Left lung (tissue), 14 donors: ENCODE data around the gene EI24. TPM values are rescaled to one million over a fixed set of nuclear protein-coding genes. Genes with fewer than 3 reads are reported as not detected.

Experiments
- ATAC-seq: fragments of 200-7000 bp; cut with Tn5 transposase; one replicate; pipeline ENCODE4 v1.9.1; 2020; ENCODE audit warnings: moderate library complexity
- DNase-seq, 4 donors: peaks; one replicate each; pipeline ENCODE4 v3.0.0-alpha.2; 2013 to 2020
- H3K27ac ChIP-seq, 2 donors: fragments of 200-600 bp; sonication (generic) in 1 of 2; one replicate each; pipeline versions ENCODE4 v1.5.0 to v1.8.0; 2020 to 2021
- H3K27me3 ChIP-seq, 2 donors: fragments of 200-600 bp; sonication (generic) in 1 of 2; one replicate each; pipeline versions ENCODE4 v1.5.0 to v1.8.0; 2020 to 2021
- H3K36me3 ChIP-seq, 2 donors: fragments of 200-600 bp; sonication (generic) in 1 of 2; one replicate each; pipeline versions ENCODE4 v1.5.0 to v1.8.0; 2020 to 2021
- H3K4me1 ChIP-seq, 2 donors: fragments of 200-600 bp; one replicate each; pipeline ENCODE4 v1.8.0; 2021
- H3K4me3 ChIP-seq, 2 donors: fragments of 200-600 bp; sonication (generic) in 1 of 2; one replicate each; pipeline versions ENCODE4 v1.5.0 to v1.8.0; 2020 to 2021; ENCODE audit warnings: mild to moderate bottlenecking in 1 of 2
- H3K9me3 ChIP-seq, 2 donors: fragments of 200-600 bp; sonication (generic) in 1 of 2; one replicate each; pipeline versions ENCODE4 v1.5.0 to v1.8.0; 2020 to 2021
- intact Hi-C, 2 donors: fragments of 100-400 bp; cut with DNase I; formaldehyde crosslinking; loops; one replicate each; pipeline versions ENCODE4 v1.11.2 to v1.14.2; 2022
- long read RNA-seq, 12 donors: library from polyadenylated mRNA in 2 of 12; unstranded in 2 of 12; transcript quantifications; one replicate each; pipeline ENCODE4 v2.0.0 and lab custom pipeline, GENCODE V29; 2019 to 2026
- polyA plus RNA-seq, 6 donors: library from polyadenylated mRNA; unstranded; fragments of 120-200 nt; gene quantifications; one replicate each; pipeline ENCODE4 v1.2.1, GENCODE V29; 2013; ENCODE audit not compliant: insufficient read length in 6 of 6
- total RNA-seq, 2 donors: library from RNA; stranded (reverse); fragmentation: NEBNext Ultra II Directional; extraction: Animal tissue kit (Norgen Biotek cat#: 25700); gene quantifications; one replicate each; pipeline ENCODE4 v1.2.1, GENCODE V29; 2021
- TF ChIP-seq, protein P1 (sequence below), 2 donors: fragments of 200-600 bp; sonication (generic) in 1 of 2; IDR thresholded peaks; one replicate each; pipeline versions ENCODE4 v1.5.0 to v1.8.0; 2021; ENCODE audit warnings: antibody characterized with exemption in 2 of 2
- donor health status: DM: no; HTN: yes; CAD: no.
- donor health status: DM: no; HTN: no; CAD: no.

Gene EI24
- total RNA-seq: 10 to 100 TPM; 89.0 to 92.9 TPM
- 100 to 1,000 TPM in 5 of 6 donors, 10 to 100 TPM in 1; 99.9 to 119 (median 111) TPM for polyA plus RNA-seq
- long read RNA-seq, donor 1, transcript EI24-201 (11 exons, 2,455 nt): major isoform, 33 of 97 reads
- long read RNA-seq, donor 1, partial matches to known transcripts: 59 of 97 reads
- long read RNA-seq, donor 1, other reads (novel, unspliced or antisense): 0 of 97 reads
- long read RNA-seq, donor 2, transcript EI24-201 (11 exons, 2,455 nt): major isoform, 18 of 37 reads
- long read RNA-seq, donor 2, partial matches to known transcripts: 17 of 37 reads
- long read RNA-seq, donor 2, other reads (novel, unspliced or antisense): 0 of 37 reads
- long read RNA-seq, donor 3, transcript EI24-201 (11 exons, 2,455 nt): major isoform, 36 of 37 reads
- long read RNA-seq, donor 3, partial matches to known transcripts: 0 of 37 reads
- long read RNA-seq, donor 3, other reads (novel, unspliced or antisense): 0 of 37 reads
- long read RNA-seq, donor 4, transcript EI24-201 (11 exons, 2,455 nt): major isoform, 46 of 65 reads
- long read RNA-seq, donor 4, partial matches to known transcripts: 9 of 65 reads
- long read RNA-seq, donor 4, other reads (novel, unspliced or antisense): 10 of 65 reads
- long read RNA-seq, donor 5, transcript EI24-201 (11 exons, 2,455 nt): major isoform, 28 of 43 reads
- long read RNA-seq, donor 5, partial matches to known transcripts: 14 of 43 reads
- long read RNA-seq, donor 5, other reads (novel, unspliced or antisense): 0 of 43 reads
- long read RNA-seq, donor 6, transcript EI24-201 (11 exons, 2,455 nt): major isoform, 30 of 31 reads
- long read RNA-seq, donor 6, partial matches to known transcripts: 0 of 31 reads
- long read RNA-seq, donor 6, other reads (novel, unspliced or antisense): 0 of 31 reads
- long read RNA-seq, donor 7, transcript EI24-201 (11 exons, 2,455 nt): major isoform, 21 of 23 reads
- long read RNA-seq, donor 7, partial matches to known transcripts: 0 of 23 reads
- long read RNA-seq, donor 7, other reads (novel, unspliced or antisense): 0 of 23 reads
- long read RNA-seq, donor 8, transcript EI24-201 (11 exons, 2,455 nt): major isoform, 23 of 23 reads
- long read RNA-seq, donor 8, partial matches to known transcripts: 0 of 23 reads
- long read RNA-seq, donor 8, other reads (novel, unspliced or antisense): 0 of 23 reads
- long read RNA-seq, donor 9: 0 reads
- long read RNA-seq, donor 10, transcript EI24-204 (10 exons, 1,625 nt): minor isoform, 5 of 186 reads
- long read RNA-seq, donor 10, transcript EI24-201 (11 exons, 2,455 nt): major isoform, 149 of 186 reads
- long read RNA-seq, donor 10, partial matches to known transcripts: 6 of 186 reads
- long read RNA-seq, donor 10, other reads (novel, unspliced or antisense): 19 of 186 reads
- long read RNA-seq, donor 11, transcript EI24-201 (11 exons, 2,455 nt): major isoform, 30 of 37 reads
- long read RNA-seq, donor 11, partial matches to known transcripts: 6 of 37 reads
- long read RNA-seq, donor 11, other reads (novel, unspliced or antisense): 0 of 37 reads
- long read RNA-seq, donor 12, transcript EI24-201 (11 exons, 2,455 nt): major isoform, 30 of 32 reads
- long read RNA-seq, donor 12, partial matches to known transcripts: 0 of 32 reads
- long read RNA-seq, donor 12, other reads (novel, unspliced or antisense): 0 of 32 reads

GRCh38 chr11:125568970-125569914 is at the start of gene EI24:
TSS of gene EI24 (plus strand) at chr11:125569477. CDS start at chr11:125572528, 3,051 bp downstream.
- intact Hi-C loops: no loop called here
- H3K9me3 ChIP-seq: no peaks in the 10 kb centered on the region
- TF ChIP-seq, protein P1, sequence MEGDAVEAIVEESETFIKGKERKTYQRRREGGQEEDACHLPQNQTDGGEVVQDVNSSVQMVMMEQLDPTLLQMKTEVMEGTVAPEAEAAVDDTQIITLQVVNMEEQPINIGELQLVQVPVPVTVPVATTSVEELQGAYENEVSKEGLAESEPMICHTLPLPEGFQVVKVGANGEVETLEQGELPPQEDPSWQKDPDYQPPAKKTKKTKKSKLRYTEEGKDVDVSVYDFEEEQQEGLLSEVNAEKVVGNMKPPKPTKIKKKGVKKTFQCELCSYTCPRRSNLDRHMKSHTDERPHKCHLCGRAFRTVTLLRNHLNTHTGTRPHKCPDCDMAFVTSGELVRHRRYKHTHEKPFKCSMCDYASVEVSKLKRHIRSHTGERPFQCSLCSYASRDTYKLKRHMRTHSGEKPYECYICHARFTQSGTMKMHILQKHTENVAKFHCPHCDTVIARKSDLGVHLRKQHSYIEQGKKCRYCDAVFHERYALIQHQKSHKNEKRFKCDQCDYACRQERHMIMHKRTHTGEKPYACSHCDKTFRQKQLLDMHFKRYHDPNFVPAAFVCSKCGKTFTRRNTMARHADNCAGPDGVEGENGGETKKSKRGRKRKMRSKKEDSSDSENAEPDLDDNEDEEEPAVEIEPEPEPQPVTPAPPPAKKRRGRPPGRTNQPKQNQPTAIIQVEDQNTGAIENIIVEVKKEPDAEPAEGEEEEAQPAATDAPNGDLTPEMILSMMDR (IDR thresholded peaks at IDR 0.05): peak; percentile 63 to 83
- H3K27ac ChIP-seq: peak within 1 kb of the TSS; percentile 81 to 84
- peaks cover 0 to 17% of the 10 kb centered on the region in 2 donors for H3K36me3 ChIP-seq
- DNase-seq (peak; percentile 88 to 97 (median 94)), ATAC-seq (peak; percentile 99)
- no peaks in the 10 kb centered on the region for H3K27me3 ChIP-seq
- H3K4me1 ChIP-seq: peaks cover 13 to 28% of the 10 kb centered on the region in 2 donors
- H3K4me3 ChIP-seq: peak within 1 kb of the TSS; percentile 71 to 79

- DNase-seq (no peak), ATAC-seq (no peak)
- no peak overlapping the region for H3K27ac ChIP-seq
- H3K9me3 ChIP-seq: peaks cover 0 to 2% of the 10 kb centered on the region in 2 donors
- H3K36me3 ChIP-seq: no peaks in the 10 kb centered on the region
- TF ChIP-seq, protein P1 (IDR thresholded peaks at IDR 0.05): no peak
- H3K4me1 ChIP-seq: peaks cover 0 to 1% of the 10 kb centered on the region in 2 donors
- intact Hi-C loops: no loop called here
- no peak overlapping the region for H3K4me3 ChIP-seq
- H3K27me3 ChIP-seq: no peaks in the 10 kb centered on the region
Measured at GRCh38 chr11:125519860-125520834, 49.1 kb upstream of the EI24 start.

DNA sequence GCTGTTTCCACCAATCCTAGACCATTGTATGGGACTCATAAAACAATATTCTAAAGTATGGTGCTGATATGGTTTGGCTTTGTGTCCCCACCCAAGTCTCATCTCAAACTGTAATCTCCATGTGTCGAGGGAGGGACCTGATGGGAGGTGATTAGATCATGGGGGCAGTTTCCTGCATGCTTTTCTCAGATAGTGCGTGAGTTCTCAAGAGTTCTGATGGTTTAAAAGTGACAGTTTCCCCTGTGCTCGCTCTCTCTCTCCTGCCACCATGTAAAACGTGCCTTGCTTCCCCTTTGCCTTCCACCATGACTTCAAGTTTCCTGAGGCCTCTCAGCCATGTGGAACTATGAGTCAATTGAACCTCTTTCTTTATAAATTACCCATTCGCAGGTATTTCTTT is 44.0 kb upstream of the EI24 start:
- TF ChIP-seq, protein P1 (IDR thresholded peaks at IDR 0.05): no peak
- Histone ChIP-seq H3K4me1 (no peaks in the 10 kb centered on the region), H3K36me3 (no peaks in the 10 kb centered on the region), H3K4me3 (no peak overlapping the region), H3K27me3 (no peaks in the 10 kb centered on the region), H3K9me3 (peaks cover 0 to 2% of the 10 kb centered on the region in 2 donors), H3K27ac (no peak overlapping the region)
- intact Hi-C loops: no loop called here
- DNase-seq: no peak
- no peak for ATAC-seq
